GM12892 (cell line): ENCODE results near the gene CDC42SE2.

Experiments used
- POLR2A ChIP-seq: IDR thresholded peaks from 2 replicates; pipeline ENCODE4 v1.6.1; 2011; ENCODE audit warnings: low read depth, low read length, control low read depth
- POLR2AphosphoS5 ChIP-seq: IDR thresholded peaks from 2 replicates; pipeline ENCODE4 v1.6.1; 2011; ENCODE audit warnings: low read depth, low read length, control low read depth

- no peak for TF ChIP-seq POLR2A
- TF ChIP-seq POLR2AphosphoS5, result no peak
Measured at GRCh38 chr5:131386779-131387178, 122.9 kb downstream of the CDC42SE2 start.
